Activated CD8-positive, alpha-beta memory T cell treated with anti-CD3 and anti-CD28 coated beads, Interleukin-2, amount 10 ng/mL, durations not matched to agents 7 days and 5 days (primary cell): Measurements from ENCODE around the gene NR3C2. TPM values are rescaled to one million over a fixed set of nuclear protein-coding genes. Genes with fewer than 3 reads are reported as not detected.

Experiments used
- ATAC-seq: fragments of 150-1000 bp; cut with Tn5 transposase; one replicate; pipeline ENCODE4 v1.10.0; 2021; ENCODE audit warnings: moderate library complexity
- CTCF ChIA-PET: fragments of 350-600 bp; sonication (Branson Sonifier 250); formaldehyde crosslinking; loops from one replicate; lab custom pipeline; 2021; ENCODE audit warnings: antibody characterized with exemption; lab: Charles Lee
- DNase-seq: peaks from one replicate; pipeline ENCODE4 v3.0.0-alpha.2; 2020
- H3K27ac Mint-ChIP-seq: one replicate; pipeline ENCODE4 v1.8.0; 2021; ENCODE audit warnings: mild to moderate bottlenecking, mixed read lengths
- H3K27me3 Mint-ChIP-seq: one replicate; pipeline ENCODE4 v1.8.0; 2021; ENCODE audit warnings: mixed read lengths
- H3K36me3 Mint-ChIP-seq: one replicate; pipeline ENCODE4 v1.8.0; 2021; ENCODE audit warnings: mild to moderate bottlenecking, mixed read lengths
- H3K4me1 Mint-ChIP-seq: one replicate; pipeline ENCODE4 v1.8.0; 2021; ENCODE audit warnings: mixed read lengths
- H3K4me3 Mint-ChIP-seq: one replicate; pipeline ENCODE4 v1.8.0; 2021; ENCODE audit warnings: mild to moderate bottlenecking, moderate library complexity, mixed read lengths
- H3K9me3 Mint-ChIP-seq: one replicate; pipeline ENCODE4 v1.8.0; 2022; ENCODE audit warnings: low read depth, mixed read lengths
- total RNA-seq, 2 experiments: library from RNA; stranded (reverse); gene quantifications; one replicate each; pipeline ENCODE4 v1.2.3, GENCODE V29; 2021

The NR3C2 gene
- total RNA-seq, 2 experiments from 2014 or later, result 2.2 to 9.0 TPM

- no peaks in the 10 kb centered on the region for H3K4me1 Mint-ChIP-seq
- CTCF ChIA-PET, result no interaction called here
- H3K4me3 Mint-ChIP-seq, result no peak overlapping the region
- H3K36me3 Mint-ChIP-seq, result peaks cover 24% of the 10 kb centered on the region
- no peak for DNase-seq
- no peak overlapping the region for H3K27ac Mint-ChIP-seq
- no peaks in the 10 kb centered on the region for H3K27me3 Mint-ChIP-seq
- ATAC-seq, result no peak
- peaks cover 7% of the 10 kb centered on the region for H3K9me3 Mint-ChIP-seq
Measured at GRCh38 chr4:148120216-148120615, 322.0 kb downstream of the NR3C2 start.

GRCh38 chr4:148118633-148119032 is 323.6 kb downstream of the NR3C2 start:
- Mint-ChIP-seq H3K36me3 (peaks cover 17% of the 10 kb centered on the region), H3K4me3 (no peak overlapping the region), H3K4me1 (no peaks in the 10 kb centered on the region), H3K27me3 (no peaks in the 10 kb centered on the region), H3K27ac (no peak overlapping the region), H3K9me3 (peaks cover 1% of the 10 kb centered on the region)
- DNase-seq (no peak), ATAC-seq (no peak)
- CTCF ChIA-PET, result no interaction called here

GRCh38 chr4:148118179-148118578 is 324.0 kb downstream of the NR3C2 start:
- Mint-ChIP-seq H3K27ac (no peak overlapping the region), H3K27me3 (no peaks in the 10 kb centered on the region), H3K36me3 (peaks cover 15% of the 10 kb centered on the region), H3K4me1 (no peaks in the 10 kb centered on the region), H3K4me3 (no peak overlapping the region), H3K9me3 (no peaks in the 10 kb centered on the region)
- CTCF ChIA-PET, result no interaction called here
- ATAC-seq, result no peak
- no peak for DNase-seq

GRCh38 chr4:148116969-148117368 is 325.2 kb downstream of the NR3C2 start:
- CTCF ChIA-PET, result no interaction called here
- peaks cover 11% of the 10 kb centered on the region for H3K36me3 Mint-ChIP-seq

GRCh38 chr4:148116264-148116663 is 325.9 kb downstream of the NR3C2 start:
- Mint-ChIP-seq H3K9me3 (no peaks in the 10 kb centered on the region), H3K27ac (no peak overlapping the region), H3K27me3 (no peaks in the 10 kb centered on the region), H3K4me1 (peaks cover 3% of the 10 kb centered on the region), H3K36me3 (peaks cover 14% of the 10 kb centered on the region), H3K4me3 (no peak overlapping the region)
- CTCF ChIA-PET, result no interaction called here
- no peak for DNase-seq
- no peak for ATAC-seq

More at GRCh38 chr4:148116969-148117368, 325.2 kb downstream of the NR3C2 start:
- Mint-ChIP-seq H3K4me1 (peaks cover 3% of the 10 kb centered on the region), H3K9me3 (no peaks in the 10 kb centered on the region), H3K27ac (no peak overlapping the region), H3K27me3 (no peaks in the 10 kb centered on the region), H3K4me3 (no peak overlapping the region)
- no peak for ATAC-seq
- DNase-seq, result no peak

GRCh38 chr4:148114436-148114835 is 327.8 kb downstream of the NR3C2 start:
- Mint-ChIP-seq H3K4me3 (no peak overlapping the region), H3K27ac (no peak overlapping the region)
- CTCF ChIA-PET, result no interaction called here

GRCh38 chr4:148112231-148112982 is 329.8 kb downstream of the NR3C2 start:
- peaks cover 3% of the 10 kb centered on the region for H3K4me1 Mint-ChIP-seq
- peaks cover 6% of the 10 kb centered on the region for H3K36me3 Mint-ChIP-seq
- H3K27me3 Mint-ChIP-seq, result no peaks in the 10 kb centered on the region
- DNase-seq (no peak), ATAC-seq (no peak)
- CTCF ChIA-PET, result no interaction called here
- H3K9me3 Mint-ChIP-seq, result no peaks in the 10 kb centered on the region
- no peak overlapping the region for H3K27ac Mint-ChIP-seq
- no peak overlapping the region for H3K4me3 Mint-ChIP-seq

More at GRCh38 chr4:148114436-148114835, 327.8 kb downstream of the NR3C2 start:
- DNase-seq (no peak), ATAC-seq (no peak)
- Mint-ChIP-seq H3K9me3 (no peaks in the 10 kb centered on the region), H3K27me3 (no peaks in the 10 kb centered on the region), H3K36me3 (peaks cover 11% of the 10 kb centered on the region), H3K4me1 (peaks cover 3% of the 10 kb centered on the region)

- H3K4me1 Mint-ChIP-seq, result peaks cover 3% of the 10 kb centered on the region
- no peak overlapping the region for H3K27ac Mint-ChIP-seq
- DNase-seq (no peak), ATAC-seq (no peak)
- no peaks in the 10 kb centered on the region for H3K9me3 Mint-ChIP-seq
- no peaks in the 10 kb centered on the region for H3K27me3 Mint-ChIP-seq
- H3K36me3 Mint-ChIP-seq, result peaks cover 7% of the 10 kb centered on the region
- CTCF ChIA-PET, result no interaction called here
- no peak overlapping the region for H3K4me3 Mint-ChIP-seq
Measured at GRCh38 chr4:148110169-148110568, 332.0 kb downstream of the NR3C2 start.

GRCh38 chr4:148109216-148109615 is 333.0 kb downstream of the NR3C2 start:
- DNase-seq, result no peak
- Mint-ChIP-seq H3K27ac (no peak overlapping the region), H3K9me3 (no peaks in the 10 kb centered on the region), H3K27me3 (no peaks in the 10 kb centered on the region), H3K36me3 (peaks cover 7% of the 10 kb centered on the region), H3K4me1 (peaks cover 3% of the 10 kb centered on the region), H3K4me3 (no peak overlapping the region)
- CTCF ChIA-PET, result no interaction called here
- ATAC-seq, result no peak

GRCh38 chr4:148108766-148109165 is 333.4 kb downstream of the NR3C2 start:
- no peak overlapping the region for H3K4me3 Mint-ChIP-seq
- H3K9me3 Mint-ChIP-seq, result no peaks in the 10 kb centered on the region
- no peak overlapping the region for H3K27ac Mint-ChIP-seq
- CTCF ChIA-PET, result no interaction called here
- peaks cover 7% of the 10 kb centered on the region for H3K36me3 Mint-ChIP-seq
- no peak for DNase-seq
- peaks cover 3% of the 10 kb centered on the region for H3K4me1 Mint-ChIP-seq
- H3K27me3 Mint-ChIP-seq, result no peaks in the 10 kb centered on the region
- ATAC-seq, result no peak

- no peaks in the 10 kb centered on the region for H3K27me3 Mint-ChIP-seq
- H3K36me3 Mint-ChIP-seq, result peaks cover 4% of the 10 kb centered on the region
- CTCF ChIA-PET, result no interaction called here
- peaks cover 2% of the 10 kb centered on the region for H3K4me1 Mint-ChIP-seq
- ATAC-seq (no peak), DNase-seq (no peak)
- no peak overlapping the region for H3K27ac Mint-ChIP-seq
- H3K4me3 Mint-ChIP-seq, result no peak overlapping the region
- no peaks in the 10 kb centered on the region for H3K9me3 Mint-ChIP-seq
Measured at GRCh38 chr4:148103597-148104355, 338.4 kb downstream of the NR3C2 start.

- Mint-ChIP-seq H3K9me3 (no peaks in the 10 kb centered on the region), H3K4me3 (no peak overlapping the region), H3K27me3 (no peaks in the 10 kb centered on the region), H3K36me3 (peaks cover 3% of the 10 kb centered on the region), H3K4me1 (peaks cover 2% of the 10 kb centered on the region), H3K27ac (no peak overlapping the region)
- ATAC-seq, result no peak
- CTCF ChIA-PET, result no interaction called here
- no peak for DNase-seq
Measured at GRCh38 chr4:148101790-148102189, 340.4 kb downstream of the NR3C2 start.

GRCh38 chr4:148101235-148101634 is 341.0 kb downstream of the NR3C2 start:
- Mint-ChIP-seq H3K4me3 (no peak overlapping the region), H3K9me3 (no peaks in the 10 kb centered on the region), H3K27me3 (no peaks in the 10 kb centered on the region), H3K36me3 (peaks cover 2% of the 10 kb centered on the region), H3K27ac (no peak overlapping the region), H3K4me1 (peaks cover 2% of the 10 kb centered on the region)
- ATAC-seq (no peak), DNase-seq (no peak)
- CTCF ChIA-PET, result no interaction called here

GRCh38 chr4:148097801-148098200 is 344.4 kb downstream of the NR3C2 start:
- Mint-ChIP-seq H3K36me3 (no peaks in the 10 kb centered on the region), H3K9me3 (no peaks in the 10 kb centered on the region), H3K4me1 (peaks cover 2% of the 10 kb centered on the region), H3K4me3 (no peak overlapping the region), H3K27me3 (no peaks in the 10 kb centered on the region), H3K27ac (no peak overlapping the region)
- CTCF ChIA-PET, result no interaction called here
- ATAC-seq (no peak), DNase-seq (no peak)
